Measurements from ENCODE around the gene ADAMTS7.
"Not testable (repeated sequence)": the region's sequence is repeated elsewhere in the genome, so short reads cannot be mapped to it uniquely, and the experiment has no call there.

Gene ADAMTS7

GRCh38 chr15:78762985-78763795 is 48.1 kb downstream of the ADAMTS7 start:
- no peak for DNase-seq

DNA sequence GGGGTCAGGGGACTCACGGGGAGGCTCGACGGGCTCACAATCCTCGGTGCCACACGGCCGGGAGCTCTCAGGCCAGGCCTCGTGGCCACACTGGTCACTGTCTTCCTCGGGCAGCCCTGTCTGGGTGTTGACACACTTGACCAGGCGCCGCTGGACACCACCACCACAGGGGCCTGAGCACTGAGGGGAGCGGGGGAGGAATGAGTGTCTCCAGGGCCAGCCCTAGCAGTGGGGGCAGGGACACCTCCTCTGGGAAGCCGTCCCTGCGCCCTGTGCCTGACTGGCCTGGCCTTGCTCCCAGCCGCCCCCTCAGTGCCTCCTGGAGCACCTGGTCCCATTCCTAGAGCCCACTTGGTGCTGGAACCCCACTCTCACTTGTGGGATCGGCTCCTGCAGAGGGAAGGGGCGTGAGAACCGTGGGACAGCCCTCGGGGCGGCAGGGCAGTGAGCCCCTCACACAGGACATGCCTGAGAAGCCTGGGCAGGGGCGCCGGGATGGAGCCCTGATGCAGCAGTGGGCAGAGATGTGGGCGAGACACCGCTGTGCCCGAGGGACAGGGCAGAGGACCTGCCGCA is 48.8 kb downstream of the ADAMTS7 start:
- not testable (repeated sequence) for DNase-seq

- no peak for DNase-seq
Measured at GRCh38 chr15:78761891-78762385, 49.3 kb downstream of the ADAMTS7 start.

- not testable (repeated sequence) for DNase-seq
Measured at GRCh38 chr15:78761475-78761874, 49.8 kb downstream of the ADAMTS7 start.

GRCh38 chr15:78761020-78761419 is 50.2 kb downstream of the ADAMTS7 start:
- no peak for DNase-seq

GRCh38 chr15:78760091-78760882 is 51.0 kb downstream of the ADAMTS7 start:
- not testable (repeated sequence) for DNase-seq

- not testable (repeated sequence) for DNase-seq
Measured at GRCh38 chr15:78759361-78759998, 51.8 kb downstream of the ADAMTS7 start.

- not testable (repeated sequence) for DNase-seq
Measured at GRCh38 chr15:78758486-78759200, 52.6 kb downstream of the ADAMTS7 start.

DNA sequence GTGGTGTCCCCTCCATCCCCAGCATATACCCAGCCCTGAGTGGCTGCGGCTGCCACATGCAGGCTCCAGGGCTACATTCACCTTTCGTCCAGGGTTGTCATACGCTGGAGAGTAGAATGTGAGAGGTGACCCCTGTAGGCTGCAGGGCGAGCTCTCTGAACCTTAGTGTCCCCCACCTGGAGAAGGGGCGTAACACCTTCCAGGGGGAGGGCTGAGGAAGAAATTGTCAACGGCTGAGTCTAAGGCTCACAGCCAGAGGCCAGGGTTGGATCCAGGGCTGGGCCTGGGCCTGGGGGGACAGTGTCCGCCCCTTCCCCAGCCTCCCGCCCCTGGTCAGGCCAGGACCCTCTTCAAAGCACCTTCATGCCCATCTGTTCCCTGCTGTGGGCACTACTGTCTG is 53.2 kb downstream of the ADAMTS7 start:
- not testable (repeated sequence) for DNase-seq

- no peak for DNase-seq
Measured at GRCh38 chr15:78757636-78757905, 53.7 kb downstream of the ADAMTS7 start.

GRCh38 chr15:78756781-78757635 is 54.3 kb downstream of the ADAMTS7 start:
- DNase-seq: not testable (repeated sequence)

- DNase-seq: not testable (repeated sequence)
Measured at GRCh38 chr15:78755900-78756591, 55.2 kb downstream of the ADAMTS7 start.

GRCh38 chr15:78754637-78755280 is 56.5 kb downstream of the ADAMTS7 start:
- not testable (repeated sequence) for DNase-seq

- DNase-seq: not testable (repeated sequence)
Measured at GRCh38 chr15:78753751-78754535, 57.3 kb downstream of the ADAMTS7 start.

- DNase-seq: not testable (repeated sequence)
Measured at GRCh38 chr15:78753359-78753659, 58.0 kb downstream of the ADAMTS7 start.

- no peak for DNase-seq
Measured at GRCh38 chr15:78752492-78753358, 58.5 kb downstream of the ADAMTS7 start.

DNA sequence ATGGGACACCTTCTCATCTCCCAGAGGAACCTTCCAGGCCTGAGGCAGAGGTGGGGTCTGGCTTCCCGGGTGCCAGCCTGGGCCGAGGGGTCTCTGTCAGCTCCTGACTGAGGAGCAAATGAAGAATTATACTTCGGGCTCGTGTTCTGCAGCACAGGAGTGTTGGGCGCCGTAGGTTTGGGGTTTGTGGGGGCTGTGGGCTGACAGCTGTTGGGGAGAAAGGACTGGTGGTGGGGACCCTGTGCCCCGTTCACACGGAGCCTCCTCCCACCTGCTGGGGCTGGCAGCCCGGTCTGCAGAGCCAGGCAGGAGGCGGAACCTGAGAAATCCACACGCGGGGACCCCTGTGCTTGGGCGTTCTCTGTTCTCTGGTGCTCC is 59.7 kb downstream of the ADAMTS7 start:
- DNase-seq: no peak

DNA sequence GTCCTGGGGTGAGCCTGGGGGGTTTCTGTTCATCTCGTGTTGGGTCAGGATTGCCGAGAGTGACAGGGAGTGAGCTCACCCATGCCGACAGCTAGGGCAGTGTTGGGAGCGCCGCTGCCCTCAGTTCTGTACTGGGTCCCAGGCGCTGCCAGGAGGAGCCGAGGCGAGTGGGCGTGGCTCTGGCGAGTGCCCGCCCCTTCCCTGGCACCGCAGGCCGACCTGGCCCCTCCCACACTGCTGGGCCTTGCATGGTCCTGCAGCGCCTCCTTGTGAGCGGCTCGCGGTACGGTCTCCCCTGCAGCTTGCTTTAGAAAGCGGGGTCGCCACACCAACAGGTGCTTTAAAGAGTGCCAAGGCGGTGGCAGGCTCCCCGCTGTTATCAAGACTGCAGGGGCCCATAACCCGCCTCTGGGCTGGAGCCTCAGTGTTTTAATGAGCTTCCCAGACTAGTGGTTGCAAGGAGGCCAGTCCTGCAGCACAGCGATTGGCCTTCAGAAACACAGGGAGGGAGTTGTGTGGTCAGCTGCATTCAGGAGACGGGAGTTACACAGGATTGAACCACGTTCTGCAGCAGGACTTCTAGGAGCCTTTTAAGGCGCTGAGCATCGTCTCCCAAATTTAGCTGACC is 60.2 kb downstream of the ADAMTS7 start:
- peak; percentile 80 for DNase-seq

Measured in NCI-H1048 (cell line).